ENCODE results near the gene IRS1.
A peak's percentile ranks its signal among the peaks of the same experiment; 100 is the strongest.

The IRS1 gene

GRCh38 chr2:226790431-226790830 is 9.2 kb downstream of the IRS1 start:
- DNase-seq: no peak

- DNase-seq: no peak
Observed at GRCh38 chr2:226790011-226790410, 9.6 kb downstream of the IRS1 start.

- DNase-seq: no peak
Observed at GRCh38 chr2:226788881-226789490, 10.6 kb downstream of the IRS1 start.

GRCh38 chr2:226788064-226788463 is 11.6 kb downstream of the IRS1 start:
- DNase-seq: no peak

GRCh38 chr2:226783885-226784284 is 15.7 kb downstream of the IRS1 start:
- DNase-seq: no peak

GRCh38 chr2:226782092-226782713 is 17.4 kb downstream of the IRS1 start:
- DNase-seq: no peak

GRCh38 chr2:226780431-226780830 is 19.2 kb downstream of the IRS1 start:
- no peak for DNase-seq

- DNase-seq: no peak
Observed at GRCh38 chr2:226777611-226778010, 22.0 kb downstream of the IRS1 start.

- no peak for DNase-seq
Observed at GRCh38 chr2:226776104-226776503, 23.5 kb downstream of the IRS1 start.

- DNase-seq: no peak
Observed at GRCh38 chr2:226775032-226775509, 24.5 kb downstream of the IRS1 start.

- no peak for DNase-seq
Observed at GRCh38 chr2:226773291-226773690, 26.3 kb downstream of the IRS1 start.

GRCh38 chr2:226772389-226773179 is 27.0 kb downstream of the IRS1 start:
- DNase-seq: peak; percentile 47

- no peak for DNase-seq
Observed at GRCh38 chr2:226771067-226771466, 28.6 kb downstream of the IRS1 start.

GRCh38 chr2:226767056-226767813 is 32.4 kb downstream of the IRS1 start:
- no peak for DNase-seq

GRCh38 chr2:226766352-226767055 is 33.1 kb downstream of the IRS1 start:
- no peak for DNase-seq

- DNase-seq: no peak
Observed at GRCh38 chr2:226763320-226763719, 36.3 kb downstream of the IRS1 start.

- no peak for DNase-seq
Observed at GRCh38 chr2:226761195-226761583, 38.4 kb downstream of the IRS1 start.

- no peak for DNase-seq
Observed at GRCh38 chr2:226760412-226761194, 39.0 kb downstream of the IRS1 start.

GRCh38 chr2:226759768-226760167 is 39.9 kb downstream of the IRS1 start:
- DNase-seq: no peak

GRCh38 chr2:226758921-226759640 is 40.5 kb downstream of the IRS1 start:
- DNase-seq: no peak

- DNase-seq: no peak
Observed at GRCh38 chr2:226756131-226756530, 43.5 kb downstream of the IRS1 start.
